WTC11 (cell line): Measurements from ENCODE around the gene BMS1. TPM values are rescaled to one million over a fixed set of nuclear protein-coding genes. Genes with fewer than 3 reads are reported as not detected.

Experiments
- ATAC-seq: fragments of 200-7000 bp; cut with Tn5 transposase; 2 replicates; pipeline ENCODE4 v1.10.0; 2021; ENCODE audit warnings: mild to moderate bottlenecking, moderate library complexity
- CTCF ChIA-PET: fragments of 300-600 bp; sonication (Branson Sonifier 250); formaldehyde crosslinking; loops from one replicate; lab custom pipeline; 2021; ENCODE audit warnings: antibody characterized with exemption; lab: Charles Lee
- POLR2A ChIA-PET: fragments of 350-600 bp; sonication (Branson Sonifier 250); formaldehyde crosslinking; loops from one replicate; lab custom pipeline; 2021; ENCODE audit warnings: antibody characterized with exemption; lab: Charles Lee
- DNase-seq: peaks from one replicate; pipeline ENCODE4 v3.0.0; 2021; ENCODE audit warnings: low spot score
- H3K27ac Mint-ChIP-seq: 2 replicates; pipeline ENCODE4 v1.8.0; 2021; ENCODE audit warnings: mixed read lengths
- H3K27me3 Mint-ChIP-seq: 2 replicates; pipeline ENCODE4 v1.8.0; 2021; ENCODE audit warnings: low read depth, mild to moderate bottlenecking, moderate library complexity, mixed read lengths
- H3K36me3 Mint-ChIP-seq: 2 replicates; pipeline ENCODE4 v1.8.0; 2021; ENCODE audit warnings: mixed read lengths
- H3K4me1 Mint-ChIP-seq: 2 replicates; pipeline ENCODE4 v1.8.0; 2022; ENCODE audit warnings: mixed read lengths
- H3K4me3 Mint-ChIP-seq: 2 replicates; pipeline ENCODE4 v1.8.0; 2021; ENCODE audit warnings: mild to moderate bottlenecking, moderate library complexity, mixed read lengths
- H3K9me3 Mint-ChIP-seq: 2 replicates; pipeline ENCODE4 v1.8.0; 2021; ENCODE audit warnings: mixed read lengths
- CBFB ChIP-seq: sonication (generic); formaldehyde crosslinking; IDR thresholded peaks from 2 replicates; pipeline ENCODE4 v1.8.1; 2022; ENCODE audit warnings: mild to moderate bottlenecking, low read depth, missing genetic modification reagents
- EMX1 ChIP-seq: fragments of 250-450 bp; sonication (Bioruptor Pico); IDR thresholded peaks from 2 replicates; pipeline ENCODE4 v1.8.0; 2021; ENCODE audit warnings: mild to moderate bottlenecking
- GABPB1 ChIP-seq: sonication (generic); formaldehyde crosslinking; IDR thresholded peaks from 2 replicates; pipeline ENCODE4 v1.8.1; 2023; ENCODE audit warnings: mild to moderate bottlenecking, missing genetic modification reagents
- GRHL2 ChIP-seq: fragments of 250-450 bp; sonication (Bioruptor Pico); IDR thresholded peaks from 2 replicates; pipeline ENCODE4 v1.8.0; 2022; ENCODE audit warnings: mild to moderate bottlenecking, moderate library complexity; ENCODE audit not compliant: insufficient replicate concordance, severe bottlenecking
- JUN ChIP-seq: sonication (generic); formaldehyde crosslinking; IDR thresholded peaks from 2 replicates; pipeline ENCODE4 v1.8.0; 2023; ENCODE audit warnings: mild to moderate bottlenecking, missing genetic modification reagents
- NFATC4 ChIP-seq: fragments of 250-450 bp; sonication (Bioruptor Pico); IDR thresholded peaks from 2 replicates; pipeline ENCODE4 v1.9.0; 2021; ENCODE audit warnings: mild to moderate bottlenecking
- NFYB ChIP-seq: sonication (generic); formaldehyde crosslinking; conservative IDR thresholded peaks from 2 replicates; pipeline ENCODE4 v1.8.0; 2022; ENCODE audit warnings: low read depth, missing genetic modification reagents
- NR2C2 ChIP-seq: sonication (generic); formaldehyde crosslinking; IDR thresholded peaks from 2 replicates; pipeline ENCODE4 v1.8.0; 2022; ENCODE audit warnings: mild to moderate bottlenecking, missing genetic modification reagents
- TCF7 ChIP-seq: sonication (generic); formaldehyde crosslinking; IDR thresholded peaks from 2 replicates; pipeline ENCODE4 v1.8.0; 2022; ENCODE audit warnings: mild to moderate bottlenecking, low read depth, missing genetic modification reagents, moderate library complexity
- ZBTB21 ChIP-seq: sonication (generic); formaldehyde crosslinking; IDR thresholded peaks from 2 replicates; pipeline ENCODE4 v1.8.1; 2023; ENCODE audit warnings: mild to moderate bottlenecking, missing genetic modification reagents, borderline replicate concordance
- ZNF671 ChIP-seq: fragments of 250-450 bp; sonication (Bioruptor Pico); IDR thresholded peaks from 2 replicates; pipeline ENCODE4 v1.8.0; 2021; ENCODE audit warnings: mild to moderate bottlenecking
- total RNA-seq: library from RNA; stranded (reverse); gene quantifications from 3 replicates; pipeline ENCODE4 v1.2.3, GENCODE V29; 2021
- TF ChIP-seq, protein P1 (sequence below): sonication (generic); formaldehyde crosslinking; conservative IDR thresholded peaks from 2 replicates; pipeline ENCODE4 v1.8.1; 2023; ENCODE audit warnings: mild to moderate bottlenecking, low read depth, missing genetic modification reagents, moderate library complexity
- TF ChIP-seq, protein P2 (sequence below): sonication (generic); formaldehyde crosslinking; IDR thresholded peaks from 2 replicates; pipeline ENCODE4 v1.8.0; 2022; ENCODE audit warnings: mild to moderate bottlenecking, missing genetic modification reagents
- TF ChIP-seq, protein P3 (sequence below): sonication (generic); formaldehyde crosslinking; IDR thresholded peaks from 2 replicates; pipeline ENCODE4 v1.8.1; 2022; ENCODE audit warnings: missing genetic modification reagents, borderline replicate concordance
- TF ChIP-seq, protein P4 (sequence below): fragments of 250-450 bp; sonication (Bioruptor Pico); IDR thresholded peaks from 2 replicates; pipeline ENCODE4 v2.1.2; 2022; ENCODE audit warnings: mild to moderate bottlenecking, moderate library complexity
- TF ChIP-seq, protein P5 (sequence below): sonication (generic); formaldehyde crosslinking; IDR thresholded peaks from 2 replicates; pipeline ENCODE4 v1.8.0; 2022; ENCODE audit warnings: missing genetic modification reagents
- TF ChIP-seq, protein P6 (sequence below): fragments of 250-450 bp; sonication (Bioruptor Pico); IDR thresholded peaks from 2 replicates; pipeline ENCODE4 v1.8.0; 2021; ENCODE audit warnings: mild to moderate bottlenecking

Gene BMS1
- total RNA-seq, 1 experiment from 2014 or later, result 37.7 TPM

DNA sequence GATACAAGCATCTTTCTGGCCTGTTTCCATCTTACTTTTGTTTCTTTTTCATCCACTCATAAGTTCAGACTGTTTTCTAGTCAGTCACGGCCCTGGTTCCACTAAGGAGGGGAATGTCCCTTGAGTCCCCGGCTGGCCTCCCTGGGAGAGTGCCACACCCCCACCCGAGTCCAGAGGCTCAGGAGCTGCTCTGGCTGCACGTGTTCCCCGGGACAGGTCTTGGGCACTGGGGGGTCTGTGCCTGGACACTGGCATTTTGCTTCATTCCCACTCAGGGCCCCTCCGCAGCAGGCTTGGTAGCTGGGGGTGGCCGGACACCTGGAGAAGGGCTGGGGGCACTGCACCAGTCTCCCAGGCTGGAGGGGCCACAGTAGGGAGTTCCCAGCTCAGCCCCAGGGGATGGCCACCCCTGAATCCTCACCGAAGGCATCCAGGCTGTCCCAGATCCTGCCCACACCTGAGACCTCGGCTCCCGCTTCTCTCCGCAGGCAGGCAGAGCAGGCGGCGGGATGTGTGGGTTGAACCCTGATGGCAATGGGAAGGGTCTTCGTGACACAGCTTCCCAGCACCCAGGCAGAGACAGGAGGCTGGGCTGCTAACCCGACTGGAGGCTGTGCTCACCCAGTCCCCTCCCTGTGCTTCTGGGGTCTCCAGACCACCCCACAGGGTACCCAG, 92.3 kb downstream of the BMS1 start:
- no peak for ATAC-seq
- peaks cover 4% of the 10 kb centered on the region for H3K27me3 Mint-ChIP-seq
- CTCF ChIA-PET, result interaction anchor here (0.9 to 1.7 kb wide), 3 partner anchors 122 to 327 kb away, joined by 3 to 5 read pairs (median 3); no protein-coding TSS in a partner anchor
- no peak for DNase-seq
- H3K4me1 Mint-ChIP-seq, result peaks cover 4% of the 10 kb centered on the region
- H3K36me3 Mint-ChIP-seq, result no peaks in the 10 kb centered on the region
- no peaks in the 10 kb centered on the region for H3K9me3 Mint-ChIP-seq
- POLR2A ChIA-PET, result no interaction called here
- no peak overlapping the region for H3K4me3 Mint-ChIP-seq
- H3K27ac Mint-ChIP-seq, result no peak overlapping the region
- no peak for TF ChIP-seq GABPB1 (CRISPR knock-in tag)
- no peak for TF ChIP-seq NR2C2 (CRISPR knock-in tag)
- TF ChIP-seq, protein P1, sequence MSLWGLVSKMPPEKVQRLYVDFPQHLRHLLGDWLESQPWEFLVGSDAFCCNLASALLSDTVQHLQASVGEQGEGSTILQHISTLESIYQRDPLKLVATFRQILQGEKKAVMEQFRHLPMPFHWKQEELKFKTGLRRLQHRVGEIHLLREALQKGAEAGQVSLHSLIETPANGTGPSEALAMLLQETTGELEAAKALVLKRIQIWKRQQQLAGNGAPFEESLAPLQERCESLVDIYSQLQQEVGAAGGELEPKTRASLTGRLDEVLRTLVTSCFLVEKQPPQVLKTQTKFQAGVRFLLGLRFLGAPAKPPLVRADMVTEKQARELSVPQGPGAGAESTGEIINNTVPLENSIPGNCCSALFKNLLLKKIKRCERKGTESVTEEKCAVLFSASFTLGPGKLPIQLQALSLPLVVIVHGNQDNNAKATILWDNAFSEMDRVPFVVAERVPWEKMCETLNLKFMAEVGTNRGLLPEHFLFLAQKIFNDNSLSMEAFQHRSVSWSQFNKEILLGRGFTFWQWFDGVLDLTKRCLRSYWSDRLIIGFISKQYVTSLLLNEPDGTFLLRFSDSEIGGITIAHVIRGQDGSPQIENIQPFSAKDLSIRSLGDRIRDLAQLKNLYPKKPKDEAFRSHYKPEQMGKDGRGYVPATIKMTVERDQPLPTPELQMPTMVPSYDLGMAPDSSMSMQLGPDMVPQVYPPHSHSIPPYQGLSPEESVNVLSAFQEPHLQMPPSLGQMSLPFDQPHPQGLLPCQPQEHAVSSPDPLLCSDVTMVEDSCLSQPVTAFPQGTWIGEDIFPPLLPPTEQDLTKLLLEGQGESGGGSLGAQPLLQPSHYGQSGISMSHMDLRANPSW (CRISPR knock-in tag), result no peak
- TF ChIP-seq TCF7 (CRISPR knock-in tag), result no peak
- no peak for TF ChIP-seq CBFB (CRISPR knock-in tag)
- TF ChIP-seq JUN (CRISPR knock-in tag), result no peak
- TF ChIP-seq, protein P2, sequence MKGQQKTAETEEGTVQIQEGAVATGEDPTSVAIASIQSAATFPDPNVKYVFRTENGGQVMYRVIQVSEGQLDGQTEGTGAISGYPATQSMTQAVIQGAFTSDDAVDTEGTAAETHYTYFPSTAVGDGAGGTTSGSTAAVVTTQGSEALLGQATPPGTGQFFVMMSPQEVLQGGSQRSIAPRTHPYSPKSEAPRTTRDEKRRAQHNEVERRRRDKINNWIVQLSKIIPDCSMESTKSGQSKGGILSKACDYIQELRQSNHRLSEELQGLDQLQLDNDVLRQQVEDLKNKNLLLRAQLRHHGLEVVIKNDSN, result no peak
- no peak for TF ChIP-seq GRHL2 (CRISPR knock-in tag)
- TF ChIP-seq, protein P3, sequence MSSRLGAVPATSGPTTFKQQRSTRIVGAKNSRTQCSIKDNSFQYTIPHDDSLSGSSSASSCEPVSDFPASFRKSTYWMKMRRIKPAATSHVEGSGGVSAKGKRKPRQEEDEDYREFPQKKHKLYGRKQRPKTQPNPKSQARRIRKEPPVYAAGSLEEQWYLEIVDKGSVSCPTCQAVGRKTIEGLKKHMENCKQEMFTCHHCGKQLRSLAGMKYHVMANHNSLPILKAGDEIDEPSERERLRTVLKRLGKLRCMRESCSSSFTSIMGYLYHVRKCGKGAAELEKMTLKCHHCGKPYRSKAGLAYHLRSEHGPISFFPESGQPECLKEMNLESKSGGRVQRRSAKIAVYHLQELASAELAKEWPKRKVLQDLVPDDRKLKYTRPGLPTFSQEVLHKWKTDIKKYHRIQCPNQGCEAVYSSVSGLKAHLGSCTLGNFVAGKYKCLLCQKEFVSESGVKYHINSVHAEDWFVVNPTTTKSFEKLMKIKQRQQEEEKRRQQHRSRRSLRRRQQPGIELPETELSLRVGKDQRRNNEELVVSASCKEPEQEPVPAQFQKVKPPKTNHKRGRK (CRISPR knock-in tag), result no peak
- TF ChIP-seq ZBTB21 (CRISPR knock-in tag), result no peak

DNA sequence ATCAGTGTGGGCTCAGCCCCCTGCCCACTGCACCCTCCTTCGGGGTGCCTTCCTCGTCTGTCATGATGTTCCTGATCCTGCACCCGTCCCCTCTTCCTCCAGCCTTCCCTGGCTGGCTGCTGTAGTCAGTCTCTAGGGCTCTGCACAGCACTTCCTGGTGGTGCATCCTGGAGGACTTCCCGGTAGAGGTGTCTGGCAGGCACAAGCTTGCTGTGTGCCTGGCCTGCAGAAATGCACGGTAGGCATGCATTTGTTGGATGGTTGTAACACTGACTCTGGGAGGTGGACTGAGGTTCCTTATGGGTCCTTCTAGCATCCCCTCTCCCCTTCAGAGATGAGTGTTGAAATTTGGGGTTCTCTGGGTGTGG, 92.8 kb downstream of the BMS1 start:
- DNase-seq, result no peak
- Mint-ChIP-seq H3K4me1 (peaks cover 9% of the 10 kb centered on the region), H3K36me3 (no peaks in the 10 kb centered on the region), H3K27ac (no peak overlapping the region), H3K4me3 (no peak overlapping the region), H3K27me3 (peaks cover 4% of the 10 kb centered on the region), H3K9me3 (no peaks in the 10 kb centered on the region)
- POLR2A ChIA-PET, result no interaction called here
- CTCF ChIA-PET, result interaction anchor here (0.9 to 1.7 kb wide), 4 partner anchors 122 to 327 kb away, joined by 3 to 5 read pairs (median 3); no protein-coding TSS in a partner anchor
- TF ChIP-seq NFATC4, result no peak
- no peak for TF ChIP-seq EMX1 (CRISPR knock-in tag)
- no peak for TF ChIP-seq ZNF671 (CRISPR knock-in tag)
- TF ChIP-seq, protein P4, sequence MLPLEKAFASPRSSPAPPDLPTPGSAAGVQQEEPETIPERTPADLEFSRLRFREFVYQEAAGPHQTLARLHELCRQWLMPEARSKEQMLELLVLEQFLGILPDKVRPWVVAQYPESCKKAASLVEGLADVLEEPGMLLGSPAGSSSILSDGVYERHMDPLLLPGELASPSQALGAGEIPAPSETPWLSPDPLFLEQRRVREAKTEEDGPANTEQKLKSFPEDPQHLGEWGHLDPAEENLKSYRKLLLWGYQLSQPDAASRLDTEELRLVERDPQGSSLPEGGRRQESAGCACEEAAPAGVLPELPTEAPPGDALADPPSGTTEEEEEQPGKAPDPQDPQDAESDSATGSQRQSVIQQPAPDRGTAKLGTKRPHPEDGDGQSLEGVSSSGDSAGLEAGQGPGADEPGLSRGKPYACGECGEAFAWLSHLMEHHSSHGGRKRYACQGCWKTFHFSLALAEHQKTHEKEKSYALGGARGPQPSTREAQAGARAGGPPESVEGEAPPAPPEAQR, result no peak
- TF ChIP-seq, protein P5, sequence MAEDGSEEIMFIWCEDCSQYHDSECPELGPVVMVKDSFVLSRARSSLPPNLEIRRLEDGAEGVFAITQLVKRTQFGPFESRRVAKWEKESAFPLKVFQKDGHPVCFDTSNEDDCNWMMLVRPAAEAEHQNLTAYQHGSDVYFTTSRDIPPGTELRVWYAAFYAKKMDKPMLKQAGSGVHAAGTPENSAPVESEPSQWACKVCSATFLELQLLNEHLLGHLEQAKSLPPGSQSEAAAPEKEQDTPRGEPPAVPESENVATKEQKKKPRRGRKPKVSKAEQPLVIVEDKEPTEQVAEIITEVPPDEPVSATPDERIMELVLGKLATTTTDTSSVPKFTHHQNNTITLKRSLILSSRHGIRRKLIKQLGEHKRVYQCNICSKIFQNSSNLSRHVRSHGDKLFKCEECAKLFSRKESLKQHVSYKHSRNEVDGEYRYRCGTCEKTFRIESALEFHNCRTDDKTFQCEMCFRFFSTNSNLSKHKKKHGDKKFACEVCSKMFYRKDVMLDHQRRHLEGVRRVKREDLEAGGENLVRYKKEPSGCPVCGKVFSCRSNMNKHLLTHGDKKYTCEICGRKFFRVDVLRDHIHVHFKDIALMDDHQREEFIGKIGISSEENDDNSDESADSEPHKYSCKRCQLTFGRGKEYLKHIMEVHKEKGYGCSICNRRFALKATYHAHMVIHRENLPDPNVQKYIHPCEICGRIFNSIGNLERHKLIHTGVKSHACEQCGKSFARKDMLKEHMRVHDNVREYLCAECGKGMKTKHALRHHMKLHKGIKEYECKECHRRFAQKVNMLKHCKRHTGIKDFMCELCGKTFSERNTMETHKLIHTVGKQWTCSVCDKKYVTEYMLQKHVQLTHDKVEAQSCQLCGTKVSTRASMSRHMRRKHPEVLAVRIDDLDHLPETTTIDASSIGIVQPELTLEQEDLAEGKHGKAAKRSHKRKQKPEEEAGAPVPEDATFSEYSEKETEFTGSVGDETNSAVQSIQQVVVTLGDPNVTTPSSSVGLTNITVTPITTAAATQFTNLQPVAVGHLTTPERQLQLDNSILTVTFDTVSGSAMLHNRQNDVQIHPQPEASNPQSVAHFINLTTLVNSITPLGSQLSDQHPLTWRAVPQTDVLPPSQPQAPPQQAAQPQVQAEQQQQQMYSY (CRISPR knock-in tag), result no peak
- TF ChIP-seq ZBTB21 (CRISPR knock-in tag), result no peak
- TF ChIP-seq, protein P6, sequence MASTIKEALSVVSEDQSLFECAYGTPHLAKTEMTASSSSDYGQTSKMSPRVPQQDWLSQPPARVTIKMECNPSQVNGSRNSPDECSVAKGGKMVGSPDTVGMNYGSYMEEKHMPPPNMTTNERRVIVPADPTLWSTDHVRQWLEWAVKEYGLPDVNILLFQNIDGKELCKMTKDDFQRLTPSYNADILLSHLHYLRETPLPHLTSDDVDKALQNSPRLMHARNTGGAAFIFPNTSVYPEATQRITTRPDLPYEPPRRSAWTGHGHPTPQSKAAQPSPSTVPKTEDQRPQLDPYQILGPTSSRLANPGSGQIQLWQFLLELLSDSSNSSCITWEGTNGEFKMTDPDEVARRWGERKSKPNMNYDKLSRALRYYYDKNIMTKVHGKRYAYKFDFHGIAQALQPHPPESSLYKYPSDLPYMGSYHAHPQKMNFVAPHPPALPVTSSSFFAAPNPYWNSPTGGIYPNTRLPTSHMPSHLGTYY, result no peak
- TF ChIP-seq NFYB (CRISPR knock-in tag), result no peak
- ATAC-seq, result no peak
